Endometrial microvascular endothelial cells (primary cell): ENCODE data around the gene USP26. TPM values are rescaled to one million over a fixed set of nuclear protein-coding genes. Genes with fewer than 3 reads are reported as not detected.
"Not testable (repeated sequence)": the region's sequence is repeated elsewhere in the genome, so short reads cannot be mapped to it uniquely, and the experiment has no call there.

ENCODE experiments used
- in situ Hi-C: cut with HindIII; loops from 2 replicates; pipeline ENCODE4 v1.10.0; 2017; ENCODE audit warnings: low sequenced_read_pairs, low pct_unique_long_range_greater_than_20kb; ENCODE audit errors: inconsistent ontology term
- total RNA-seq: library from RNA; depleted of rRNA; stranded (reverse); fragments of >200 nt; gene quantifications from one replicate; pipeline ENCODE4 v1.2.3, GENCODE V29; 2015; ENCODE audit errors: inconsistent ontology term

The USP26 gene
- total RNA-seq, 1 donor from 2014 or later: not detected

DNA sequence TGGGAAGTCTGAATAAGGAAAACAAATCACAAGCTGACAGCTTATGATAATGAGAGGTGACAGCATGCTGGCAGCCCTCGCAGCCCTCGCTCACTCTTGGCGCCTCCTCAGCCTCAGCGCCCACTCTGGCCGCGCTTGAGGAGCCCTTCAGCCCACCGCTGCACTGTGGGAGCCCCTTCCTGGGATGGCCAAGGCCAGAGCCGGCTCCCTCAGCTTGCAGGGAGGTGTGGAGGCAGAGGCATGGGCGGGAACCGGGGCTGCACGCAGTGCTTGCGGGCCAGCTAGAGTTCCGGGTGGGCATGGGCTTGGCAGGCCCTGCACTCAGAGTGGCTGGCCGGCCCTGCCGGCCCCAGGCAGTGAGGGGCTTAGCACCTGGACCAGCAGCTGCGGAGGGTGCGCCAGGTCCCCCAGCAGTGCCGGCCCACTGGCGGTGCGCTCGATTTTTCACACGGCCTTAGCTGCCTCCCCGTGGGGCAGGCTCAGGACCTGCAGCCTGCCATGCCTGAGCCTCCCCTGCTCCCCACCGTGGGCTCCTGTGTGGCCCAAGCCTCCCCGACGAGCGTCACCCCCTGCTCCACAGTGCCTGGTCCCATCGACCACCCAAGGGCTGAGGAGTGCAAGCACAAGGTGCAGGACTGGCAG, 52.6 kb downstream of the USP26 start:
- in situ Hi-C loops: not testable (repeated sequence)

DNA sequence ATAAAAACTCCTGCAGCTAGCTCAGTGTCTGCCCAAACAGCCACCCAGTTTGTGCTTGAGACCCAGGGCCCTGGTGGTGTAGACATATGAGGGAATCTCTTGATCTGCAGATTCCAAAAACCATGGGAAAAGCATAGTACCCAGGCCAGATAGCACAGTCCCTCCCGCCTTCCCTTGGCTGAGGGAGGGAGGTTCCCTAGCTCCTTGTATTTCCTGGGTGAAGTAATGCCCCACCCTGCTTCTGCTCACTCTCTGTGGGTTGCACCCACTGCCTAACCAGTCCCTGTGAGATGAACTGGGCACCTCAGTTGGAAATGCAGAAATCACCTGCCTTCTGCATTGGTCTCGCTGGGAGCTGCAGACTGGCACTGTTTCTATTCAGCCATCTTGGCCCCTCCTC, 54.6 kb downstream of the USP26 start:
- in situ Hi-C loops: no loop called here

- in situ Hi-C loops: no loop called here
Measured at GRCh38 chrX:133033010-133033409, 63.9 kb downstream of the USP26 start.

GRCh38 chrX:133018229-133018628, 78.7 kb downstream of the USP26 start:
- in situ Hi-C loops: no loop called here

- in situ Hi-C loops: no loop called here
Measured at GRCh38 chrX:133007458-133007857, 89.5 kb downstream of the USP26 start.

DNA sequence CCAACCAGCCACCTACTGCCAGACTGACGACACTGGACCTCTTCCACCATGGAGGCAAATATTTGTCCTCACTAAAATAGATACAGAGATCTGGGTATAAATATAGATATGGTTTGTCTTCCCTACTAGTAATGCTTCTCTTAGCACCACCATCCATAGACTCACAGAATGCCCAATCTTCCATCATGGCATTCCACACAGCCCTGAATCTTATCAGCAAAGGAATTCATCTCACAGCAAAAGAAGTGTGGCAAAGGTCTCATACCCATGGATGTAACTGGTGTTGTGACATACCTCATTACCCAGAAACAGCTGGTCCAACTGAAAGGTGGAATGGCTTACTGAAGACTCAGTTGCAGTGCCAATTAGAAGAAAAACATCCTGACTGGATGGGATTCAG, 91.3 kb downstream of the USP26 start:
- in situ Hi-C loops: no loop called here

DNA sequence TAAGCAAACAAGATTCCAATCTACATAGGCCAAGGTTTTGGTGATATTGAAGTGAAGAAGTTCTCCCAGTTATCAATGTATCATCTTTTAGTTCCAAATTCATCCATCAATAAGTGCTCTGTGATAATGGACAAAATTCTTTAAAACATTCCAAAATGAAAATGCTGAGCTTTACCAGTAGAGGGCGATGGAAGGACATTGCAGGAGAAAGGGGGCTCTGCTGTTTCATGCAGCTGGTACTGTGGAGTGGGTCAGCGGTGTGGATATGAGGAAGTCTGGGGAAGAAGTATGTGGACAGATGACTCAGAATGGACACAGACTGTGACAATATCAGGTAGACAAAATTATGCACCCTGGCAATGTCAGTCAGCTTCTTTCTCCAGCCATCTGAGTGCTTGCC, 91.9 kb downstream of the USP26 start:
- in situ Hi-C loops: no loop called here

DNA sequence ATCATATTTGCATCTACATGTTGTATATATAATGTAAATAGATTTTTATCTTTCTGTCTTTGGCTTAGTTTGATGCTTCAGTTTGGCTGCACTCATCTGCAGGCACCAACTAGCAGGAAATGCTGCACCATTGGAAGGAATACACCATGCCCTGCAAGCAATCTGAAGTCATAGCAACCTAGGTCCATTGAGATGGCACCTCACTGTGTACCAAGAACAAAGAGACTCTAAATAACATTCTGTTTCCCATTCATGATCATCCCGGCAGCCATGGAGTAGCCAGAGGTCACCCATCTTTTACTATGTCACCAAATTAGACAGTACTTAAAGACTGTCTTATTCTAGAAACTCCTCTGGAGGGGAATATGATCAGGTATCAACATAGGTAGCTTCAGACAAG, 97.7 kb downstream of the USP26 start:
- in situ Hi-C loops: no loop called here

DNA sequence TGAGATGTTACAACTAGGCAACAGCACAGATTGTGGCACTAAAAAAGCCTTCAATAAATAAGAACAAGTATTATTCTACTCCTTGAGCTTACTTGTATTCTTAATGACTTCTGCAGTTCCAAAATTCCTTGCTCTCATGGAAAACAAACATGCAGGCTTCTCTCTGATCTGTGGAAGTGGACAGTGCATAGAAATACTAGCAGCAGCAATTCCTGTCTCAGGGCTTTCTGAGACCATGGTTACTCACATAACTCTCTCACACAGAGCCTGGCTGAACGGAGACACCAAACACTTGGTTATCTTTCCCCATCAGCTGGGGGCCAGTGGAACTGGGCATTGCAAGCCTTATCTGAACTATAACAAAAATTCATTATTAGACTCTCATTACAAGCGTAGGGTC, 106.1 kb downstream of the USP26 start:
- in situ Hi-C loops: no loop called here

DNA sequence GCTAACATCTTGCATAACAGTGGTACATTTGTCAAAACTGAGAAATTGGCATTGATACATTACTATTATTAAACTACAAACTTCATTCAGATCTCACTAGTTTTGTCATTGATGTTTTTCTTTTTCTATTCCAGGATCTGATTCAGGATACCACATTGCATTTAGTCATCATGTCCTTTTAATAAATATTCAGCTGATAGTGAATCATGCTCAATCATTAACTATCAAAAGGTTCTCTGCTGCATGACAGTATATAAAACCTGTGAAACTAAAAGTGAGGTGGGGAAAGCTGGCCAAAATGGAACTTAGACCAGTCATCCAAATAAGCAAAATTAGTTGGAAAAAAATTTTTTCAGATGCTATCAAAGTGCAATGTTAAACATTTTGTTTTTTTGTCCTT, 110.4 kb downstream of the USP26 start:
- in situ Hi-C loops: no loop called here

GRCh38 chrX:132984058-132984650, 112.8 kb downstream of the USP26 start:
- in situ Hi-C loops: no loop called here

DNA sequence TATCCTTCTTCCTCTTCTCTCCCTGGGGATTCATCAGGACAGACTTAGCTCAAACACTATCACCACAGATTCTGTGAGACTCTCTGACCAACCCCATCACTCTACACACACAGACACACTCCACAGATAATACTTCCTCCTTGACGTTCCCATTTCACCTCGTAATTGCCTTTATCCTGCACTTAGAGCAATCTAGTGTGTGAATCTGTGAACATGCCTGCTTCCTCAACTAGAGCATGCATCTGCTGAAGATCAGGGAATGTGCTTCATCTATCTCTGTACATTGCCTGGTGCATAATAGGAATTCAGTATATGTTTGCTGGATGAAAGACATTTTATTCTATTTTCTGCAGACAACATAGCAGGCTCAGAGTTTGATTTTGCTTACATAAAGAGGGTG, 113.4 kb downstream of the USP26 start:
- in situ Hi-C loops: no loop called here

DNA sequence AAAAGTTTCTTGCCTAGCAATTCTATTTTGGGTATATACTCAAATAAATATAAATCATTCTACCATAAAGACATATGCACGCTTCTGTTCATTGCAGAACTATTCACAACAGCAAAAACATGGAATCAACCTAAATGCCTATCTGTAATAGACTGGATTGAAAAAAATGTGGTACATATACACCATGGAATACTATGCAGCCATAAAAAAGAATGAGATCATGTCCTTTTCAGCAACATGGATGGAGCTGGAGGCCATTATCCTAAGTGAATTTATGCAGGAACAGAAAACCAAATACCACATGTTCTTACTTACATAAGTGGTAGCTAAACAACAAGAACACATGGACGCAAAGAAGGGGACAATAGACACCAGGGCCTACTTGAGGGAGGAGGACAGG, 116.9 kb downstream of the USP26 start:
- in situ Hi-C loops: not testable (repeated sequence)

Other genes starting within 250 kb of the USP26 start
- not detected for gene HS6ST2, start 138.5 kb downstream of the USP26 start, total RNA-seq
- gene TFDP3, start 121.2 kb upstream of the USP26 start, total RNA-seq: not detected